ENCODE data around the gene TPD52L2. TPM values are rescaled to one million over a fixed set of nuclear protein-coding genes. Genes with fewer than 3 reads are reported as not detected.

The TPD52L2 gene
- total RNA-seq, 1 experiment from 2014 or later = 113 TPM

DNA sequence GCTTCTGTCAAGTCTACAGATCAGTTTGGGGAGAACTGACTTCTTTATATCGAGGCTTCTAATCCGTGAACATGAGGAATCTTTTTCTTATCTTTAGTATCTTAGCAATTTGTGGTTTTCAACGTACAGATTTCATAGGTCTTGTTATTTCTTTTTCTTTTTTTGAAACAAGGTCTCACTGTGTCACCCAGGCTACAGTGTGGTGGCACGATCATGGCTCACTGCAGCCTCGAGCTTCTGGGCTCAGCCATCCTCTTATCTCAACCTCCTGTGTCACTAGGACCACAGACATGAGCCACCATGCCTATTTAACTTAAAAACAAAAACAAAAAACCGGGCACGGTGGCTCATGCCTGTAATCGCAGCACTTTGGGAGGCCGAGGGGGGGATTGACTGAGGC, 59.2 kb downstream of the TPD52L2 start:
- Histone ChIP-seq H3K4me1 (ENCODE audit: control insufficient read depth, insufficient read depth, low read length) (no peaks in the 10 kb centered on the region), H3K27me3 (ENCODE audit: control insufficient read depth, insufficient read depth, low read length) (no peaks in the 10 kb centered on the region), H3K27ac (ENCODE audit: low read length) (no peak overlapping the region), H3K4me3 (ENCODE audit: low read depth in 2 of 2, low read length in 2 of 2) (no peak overlapping the region), H3K9me3 (ENCODE audit: control insufficient read depth, insufficient read depth, low read depth, low read length) (no peaks in the 10 kb centered on the region), H3K36me3 (ENCODE audit: control insufficient read depth, insufficient read depth, low read length) (peaks cover 8% of the 10 kb centered on the region)
- DNase-seq (ENCODE audit: low read depth, low spot score) (no peak), ATAC-seq (no peak)
- intact Hi-C loops (cut with micrococcal nuclease; ENCODE audit: unreplicated experiment) (no loop called here), in situ Hi-C loops (cut with HindIII; ENCODE audit: low pct_unique_long_range_greater_than_20kb, low sequenced_read_pairs) (no loop called here)
- BruUV-seq (replicated peaks) = no TSS peak
- ChIA-PET CTCF (no interaction called here), POLR2A (no interaction called here)
- TF ChIP-seq POLR2AphosphoS5 (IDR thresholded peaks at IDR 0.05; ENCODE audit: low read depth, low read length) = no peak
- TF ChIP-seq SIN3A (IDR thresholded peaks at IDR 0.05; ENCODE audit: borderline replicate concordance, insufficient read depth, low read depth, low read length) = no peak
- TF ChIP-seq, protein P1, sequence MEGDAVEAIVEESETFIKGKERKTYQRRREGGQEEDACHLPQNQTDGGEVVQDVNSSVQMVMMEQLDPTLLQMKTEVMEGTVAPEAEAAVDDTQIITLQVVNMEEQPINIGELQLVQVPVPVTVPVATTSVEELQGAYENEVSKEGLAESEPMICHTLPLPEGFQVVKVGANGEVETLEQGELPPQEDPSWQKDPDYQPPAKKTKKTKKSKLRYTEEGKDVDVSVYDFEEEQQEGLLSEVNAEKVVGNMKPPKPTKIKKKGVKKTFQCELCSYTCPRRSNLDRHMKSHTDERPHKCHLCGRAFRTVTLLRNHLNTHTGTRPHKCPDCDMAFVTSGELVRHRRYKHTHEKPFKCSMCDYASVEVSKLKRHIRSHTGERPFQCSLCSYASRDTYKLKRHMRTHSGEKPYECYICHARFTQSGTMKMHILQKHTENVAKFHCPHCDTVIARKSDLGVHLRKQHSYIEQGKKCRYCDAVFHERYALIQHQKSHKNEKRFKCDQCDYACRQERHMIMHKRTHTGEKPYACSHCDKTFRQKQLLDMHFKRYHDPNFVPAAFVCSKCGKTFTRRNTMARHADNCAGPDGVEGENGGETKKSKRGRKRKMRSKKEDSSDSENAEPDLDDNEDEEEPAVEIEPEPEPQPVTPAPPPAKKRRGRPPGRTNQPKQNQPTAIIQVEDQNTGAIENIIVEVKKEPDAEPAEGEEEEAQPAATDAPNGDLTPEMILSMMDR (IDR thresholded peaks at IDR 0.05) = no peak
- no peak for TF ChIP-seq TCF7L2 (IDR thresholded peaks at IDR 0.05; ENCODE audit: low read depth, low read length)
- no peak for TF ChIP-seq REST (IDR thresholded peaks at IDR 0.05; ENCODE audit: insufficient read depth in 1 of 2, low read depth in 2 of 2, low read length in 1 of 2)

- ChIA-PET POLR2A (no interaction called here), CTCF (no interaction called here)
- H3K9me3 ChIP-seq (ENCODE audit: control insufficient read depth, insufficient read depth, low read depth, low read length) = no peaks in the 10 kb centered on the region
- peaks cover 11% of the 10 kb centered on the region for H3K36me3 ChIP-seq (ENCODE audit: control insufficient read depth, insufficient read depth, low read length)
- H3K4me1 ChIP-seq (ENCODE audit: control insufficient read depth, insufficient read depth, low read length) = no peaks in the 10 kb centered on the region
- H3K27me3 ChIP-seq (ENCODE audit: control insufficient read depth, insufficient read depth, low read length) = no peaks in the 10 kb centered on the region
- in situ Hi-C loops (cut with HindIII; ENCODE audit: low pct_unique_long_range_greater_than_20kb, low sequenced_read_pairs) (no loop called here), intact Hi-C loops (cut with micrococcal nuclease; ENCODE audit: unreplicated experiment) (no loop called here)
- H3K4me3 ChIP-seq (ENCODE audit: low read depth in 2 of 2, low read length in 2 of 2) = no peak overlapping the region
- H3K27ac ChIP-seq (ENCODE audit: low read length) = no peak overlapping the region
- TF ChIP-seq TCF7L2 (IDR thresholded peaks at IDR 0.05; ENCODE audit: low read depth, low read length) = no peak
- TF ChIP-seq POLR2AphosphoS5 (IDR thresholded peaks at IDR 0.05; ENCODE audit: low read depth, low read length) = no peak
- TF ChIP-seq SIN3A (IDR thresholded peaks at IDR 0.05; ENCODE audit: borderline replicate concordance, insufficient read depth, low read depth, low read length) = no peak
- no peak for TF ChIP-seq REST (IDR thresholded peaks at IDR 0.05; ENCODE audit: insufficient read depth in 1 of 2, low read depth in 2 of 2, low read length in 1 of 2)
- TF ChIP-seq, protein P1 (IDR thresholded peaks at IDR 0.05) = no peak
- ATAC-seq = no peak
- no peak for DNase-seq (ENCODE audit: low read depth, low spot score)
- TSS peak; percentile 70 for BruUV-seq (replicated peaks)
These were observed 61.2 kb downstream of the TPD52L2 start for GRCh38 chr20:63926298-63926697.
